CD14-positive monocyte (primary cell): ENCODE data around the gene SPTBN5. TPM values are rescaled to one million over a fixed set of nuclear protein-coding genes. Genes with fewer than 3 reads are reported as not detected.
A peak's percentile ranks its signal among the peaks of the same experiment; 100 is the strongest.

Experiments
- DNase-seq, 3 donors: peaks; one replicate each; pipeline ENCODE4 v3.0.0-alpha.2; 2011 to 2022
- H2AFZ ChIP-seq: 2 replicates; pipeline ENCODE4 v1.6.0; 2012; ENCODE audit warnings: mild to moderate bottlenecking, low read depth, low read length, inconsistent platforms; ENCODE audit not compliant: insufficient read depth, poor library complexity, severe bottlenecking
- H3K27ac ChIP-seq, 2 donors: 1 replicate in 1 of 2; 2 replicates in 1 of 2; pipeline ENCODE4 v1.5.1; 2012 to 2013; ENCODE audit warnings: low read length in 2 of 2, control low read depth in 1 of 2, inconsistent platforms in 1 of 2, low read depth in 1 of 2, mild to moderate bottlenecking in 1 of 2
- H3K27me3 ChIP-seq, 2 donors: one replicate each; pipeline versions ENCODE4 v1.6.0 to v1.6.1; 2011 to 2013; ENCODE audit warnings: low read length in 2 of 2; ENCODE audit not compliant: control insufficient read depth in 2 of 2, insufficient read depth in 2 of 2
- H3K36me3 ChIP-seq, 2 donors: replicated peaks in 1 of 2; 1 replicate in 1 of 2; 2 replicates in 1 of 2; pipeline versions ENCODE4 v1.5.1 to v1.6.1; 2012 to 2013; ENCODE audit warnings: low read length in 2 of 2, control low read depth in 1 of 2, inconsistent platforms in 1 of 2, mild to moderate bottlenecking in 1 of 2; ENCODE audit not compliant: insufficient read depth in 2 of 2, control insufficient read depth in 1 of 2
- H3K4me1 ChIP-seq, 2 donors: 1 replicate in 1 of 2; 2 replicates in 1 of 2; pipeline versions ENCODE4 v1.5.1 to v1.6.1; 2012 to 2013; ENCODE audit warnings: low read length in 2 of 2, control low read depth in 1 of 2, inconsistent platforms in 1 of 2, mild to moderate bottlenecking in 1 of 2, moderate library complexity in 1 of 2; ENCODE audit not compliant: insufficient read depth in 2 of 2, control insufficient read depth in 1 of 2
- H3K4me2 ChIP-seq: replicated peaks from 2 replicates; pipeline ENCODE3; 2012; ENCODE audit warnings: low read length, moderate library complexity, mild to moderate bottlenecking; ENCODE audit not compliant: poor library complexity, severe bottlenecking; ENCODE audit errors: extremely low read depth
- H3K4me3 ChIP-seq, 3 experiments: fragments of 200-600 bp in 1 of 3; sonication (generic) in 1 of 3; replicated peaks in 1 of 3; 1 replicate in 2 of 3; 2 replicates in 1 of 3; pipeline ENCODE4 v1.5.1; 2011 to 2013; ENCODE audit warnings: low read length in 3 of 3, mild to moderate bottlenecking in 3 of 3, control low read depth in 2 of 3, low read depth in 2 of 3, inconsistent platforms in 1 of 3, moderate library complexity in 1 of 3
- H3K79me2 ChIP-seq: 2 replicates; pipeline ENCODE4 v1.6.0; 2012; ENCODE audit warnings: mild to moderate bottlenecking, control low read depth, inconsistent platforms, low read length, moderate library complexity; ENCODE audit not compliant: insufficient read depth
- H3K9ac ChIP-seq: 2 replicates; pipeline ENCODE4 v1.6.0; 2017; ENCODE audit warnings: low read length, mild to moderate bottlenecking; ENCODE audit not compliant: insufficient read depth, poor library complexity, severe bottlenecking
- H3K9me3 ChIP-seq, 2 donors: replicated peaks in 1 of 2; 1 replicate in 1 of 2; 2 replicates in 1 of 2; pipeline versions ENCODE4 v1.5.1 to v1.6.1; 2012 to 2013; ENCODE audit warnings: low read length in 2 of 2, control low read depth in 1 of 2; ENCODE audit not compliant: control insufficient read depth in 1 of 2, insufficient read depth in 1 of 2
- H4K20me1 ChIP-seq: 2 replicates; pipeline ENCODE4 v1.6.0; 2012; ENCODE audit warnings: mild to moderate bottlenecking, low read length, control low read depth, moderate library complexity; ENCODE audit not compliant: insufficient read depth
- H3K27ac Mint-ChIP-seq, 7 donors: one replicate each; pipeline ENCODE4 v1.8.0; 2020; ENCODE audit warnings: mild to moderate bottlenecking in 7 of 7, mixed read lengths in 7 of 7, moderate library complexity in 6 of 7, inconsistent platforms in 2 of 7
- H3K27me3 Mint-ChIP-seq, 3 donors: one replicate each; pipeline ENCODE4 v1.8.0; 2021 to 2022; ENCODE audit warnings: low read depth in 3 of 3, mild to moderate bottlenecking in 3 of 3, mixed read lengths in 3 of 3, moderate library complexity in 3 of 3, inconsistent platforms in 1 of 3
- H3K36me3 Mint-ChIP-seq, 2 donors: one replicate each; pipeline ENCODE4 v1.8.0; 2020; ENCODE audit warnings: mixed read lengths in 2 of 2, inconsistent platforms in 1 of 2, mild to moderate bottlenecking in 1 of 2
- H3K4me1 Mint-ChIP-seq: one replicate; pipeline ENCODE4 v1.8.0; 2020; ENCODE audit warnings: mild to moderate bottlenecking, mixed read lengths
- H3K4me3 Mint-ChIP-seq, 2 donors: one replicate each; pipeline ENCODE4 v1.8.0; 2020; ENCODE audit warnings: mild to moderate bottlenecking in 2 of 2, mixed read lengths in 2 of 2, moderate library complexity in 1 of 2
- H3K9me3 Mint-ChIP-seq, 7 donors: one replicate each; pipeline ENCODE4 v1.8.0; 2020 to 2022; ENCODE audit warnings: mixed read lengths in 7 of 7, mild to moderate bottlenecking in 6 of 7, moderate library complexity in 6 of 7, inconsistent platforms in 2 of 7
- CTCF ChIP-seq: fragments of 200-600 bp; IDR thresholded peaks from one replicate; pipeline ENCODE4 v1.8.0; 2022; ENCODE audit warnings: antibody characterized with exemption, mild to moderate bottlenecking
- WGBS: methylation state at CpG from one replicate; pipeline ENCODE4 v1.1.5; 2013; ENCODE audit warnings: missing lambda C conversion rate; ENCODE audit not compliant: insufficient coverage; 5-methylcytosine and 5-hydroxymethylcytosine counted together
- intact Hi-C, 2 donors: fragments of 100-400 bp; cut with micrococcal nuclease; formaldehyde crosslinking; loops; one replicate each; pipeline versions ENCODE4 v1.15.0 to v1.15.1; 2023
- polyA plus RNA-seq, 3 donors: library from polyadenylated mRNA; depleted of rRNA in 1 of 3; unstranded in 2 of 3; stranded (reverse) in 1 of 3; fragments of 300-500 nt in 2 of 3; fragments of >200 nt in 1 of 3; fragmentation: Illumina TruSeq in 2 of 3; gene quantifications; 1 replicate in 2 of 3; 2 replicates in 1 of 3; pipeline ENCODE4 v1.2.3, GENCODE V29; 2012 to 2021

The SPTBN5 gene
- polyA plus RNA-seq, 3 donors: 0.29 TPM; not detected in 2

DNA sequence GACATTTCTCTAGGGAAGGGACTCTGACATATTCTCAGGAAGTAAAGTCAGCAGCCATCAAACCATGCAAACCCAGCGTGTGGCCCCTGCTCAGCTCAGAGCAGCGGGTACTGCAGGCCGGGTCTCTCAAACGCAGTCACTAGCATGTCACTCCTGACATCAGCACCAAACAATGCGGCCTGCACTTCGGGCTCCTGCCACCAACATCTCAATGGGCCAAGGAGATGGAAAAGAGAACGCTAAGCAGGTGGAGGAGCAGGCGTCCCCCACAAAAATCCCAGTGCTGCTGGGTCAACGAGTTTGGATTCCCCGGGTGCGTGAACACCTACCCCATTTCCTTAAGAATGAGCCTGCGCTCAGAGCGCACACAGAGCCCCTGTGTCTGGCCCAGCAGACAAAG is 9.9 kb upstream of the SPTBN5 start:
- TF ChIP-seq CTCF: no peak
- Histone ChIP-seq H3K4me1 (peaks cover 7 to 12% of the 10 kb centered on the region in 2 donors), H3K36me3 (peaks cover 69 to 97% of the 10 kb centered on the region in 2 donors), H4K20me1 (peaks cover 14% of the 10 kb centered on the region), H3K27ac (peak overlapping the region in 1 of 2 donors; percentile 56), H3K9me3 (peaks cover 0 to 11% of the 10 kb centered on the region in 2 donors), H3K79me2 (peaks cover 10% of the 10 kb centered on the region), H3K4me2 (no peak overlapping the region), H3K4me3 (no peak overlapping the region), H3K9ac (no peak overlapping the region), H2AFZ (no peak overlapping the region), H3K27me3 (no peaks in the 10 kb centered on the region)
- peaks cover 0 to 5% (median 0%) of the 10 kb centered on the region in 3 donors for H3K27me3 Mint-ChIP-seq
- 98% methylated on average over 10 of the region's 13 CpGs for WGBS
- H3K36me3 Mint-ChIP-seq: peaks cover 78 to 97% of the 10 kb centered on the region in 2 donors
- peaks cover 2 to 9% (median 5%) of the 10 kb centered on the region in 7 donors for H3K9me3 Mint-ChIP-seq
- no peak overlapping the region for H3K4me3 Mint-ChIP-seq
- H3K4me1 Mint-ChIP-seq: peaks cover 17% of the 10 kb centered on the region
- H3K27ac Mint-ChIP-seq: peak overlapping the region in 3 of 7 donors; percentile 60 to 81 (median 68)
- no peak for DNase-seq
- intact Hi-C loops: loop anchor here (2.0 to 10.0 kb wide), 3 partner anchors 79 to 131 kb away; partner anchors contain the start of genes JMJD7 (in 1 of the 2) and MAPKBP1 (in 1 of the 2)

DNA sequence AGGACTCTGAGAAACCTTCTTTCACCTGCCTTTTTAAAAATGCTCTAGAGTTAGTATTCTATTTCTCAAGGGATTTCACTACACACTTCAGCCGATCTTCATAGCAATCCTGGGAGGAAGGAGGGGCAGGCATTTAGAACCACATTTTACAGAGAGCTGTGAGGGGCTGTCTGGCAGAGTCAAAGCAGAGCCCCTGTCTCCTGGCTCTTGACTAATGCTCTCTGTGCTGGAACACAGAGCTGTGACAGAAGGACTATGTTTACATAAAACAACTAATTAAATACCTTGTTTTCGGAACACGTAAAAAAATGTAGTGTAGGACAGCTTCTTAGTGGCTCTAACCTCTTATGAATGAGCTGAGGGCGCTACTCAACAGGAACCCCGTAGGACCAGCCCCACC is 7.6 kb upstream of the SPTBN5 start:
- no peak for TF ChIP-seq CTCF
- Mint-ChIP-seq H3K27me3 (peaks cover 0 to 3% (median 0%) of the 10 kb centered on the region in 3 donors), H3K4me3 (no peak overlapping the region), H3K4me1 (peaks cover 8% of the 10 kb centered on the region), H3K9me3 (peaks cover 2 to 6% (median 4%) of the 10 kb centered on the region in 7 donors), H3K27ac (peak overlapping the region in 3 of 7 donors; percentile 36 to 58 (median 38)), H3K36me3 (peaks cover 77 to 92% of the 10 kb centered on the region in 2 donors)
- H3K36me3 ChIP-seq: peaks cover 59 to 94% of the 10 kb centered on the region in 2 donors
- intact Hi-C loops: loop anchor here in 1 of 2 donors (5.0 to 10.0 kb wide), 2 partner anchors 77 to 129 kb away; partner anchors contain the start of genes JMJD7 and MAPKBP1
- H3K9ac ChIP-seq: no peak overlapping the region
- no peaks in the 10 kb centered on the region for H3K27me3 ChIP-seq
- DNase-seq: no peak
- no peak overlapping the region for H2AFZ ChIP-seq
- H3K9me3 ChIP-seq: peaks cover 0 to 2% of the 10 kb centered on the region in 2 donors
- no peak overlapping the region for H3K27ac ChIP-seq
- H3K4me2 ChIP-seq: no peak overlapping the region
- no peak overlapping the region for H3K4me3 ChIP-seq
- 100% methylated on average over 1 of the region's 5 CpGs for WGBS
- peaks cover 0 to 1% of the 10 kb centered on the region in 2 donors for H3K4me1 ChIP-seq
- peaks cover 14% of the 10 kb centered on the region for H4K20me1 ChIP-seq
- H3K79me2 ChIP-seq: peaks cover 10% of the 10 kb centered on the region
